Transverse colon (tissue), 4 donors: ENCODE data around the gene MUSTN1. TPM values are rescaled to one million over a fixed set of nuclear protein-coding genes. Genes with fewer than 3 reads are reported as not detected.

Experiments
- DNase-seq: peaks from one replicate; pipeline ENCODE4 v3.0.0-alpha.2; 2019
- H3K27ac ChIP-seq, 4 donors: fragments of 200-600 bp; sonication (generic); 2 replicates each; pipeline ENCODE4 v1.5.1; 2016 to 2018; ENCODE audit warnings: inconsistent platforms in 4 of 4
- H3K27me3 ChIP-seq: fragments of 200-600 bp; sonication (generic); 2 replicates; pipeline ENCODE4 v1.5.1; 2017; ENCODE audit warnings: inconsistent platforms
- H3K36me3 ChIP-seq, 4 donors: fragments of 200-600 bp; sonication (generic); 2 replicates each; pipeline ENCODE4 v1.5.1; 2017 to 2019; ENCODE audit warnings: inconsistent platforms in 4 of 4
- H3K4me1 ChIP-seq, 4 donors: fragments of 200-600 bp; sonication (generic); 2 replicates each; pipeline ENCODE4 v1.5.1; 2017 to 2020; ENCODE audit warnings: inconsistent platforms in 4 of 4
- H3K4me3 ChIP-seq, 4 donors: fragments of 200-600 bp; sonication (generic); 1 replicate in 1 of 4; 2 replicates in 3 of 4; pipeline versions ENCODE4 v1.5.1 to v1.6.1; 2017 to 2019; ENCODE audit warnings: inconsistent platforms in 4 of 4
- H3K9me3 ChIP-seq, 2 donors: fragments of 200-600 bp; sonication (generic); 2 replicates each; pipeline ENCODE4 v1.5.1; 2017 to 2019; ENCODE audit warnings: inconsistent platforms in 2 of 2
- CTCF ChIP-seq, 5 experiments: fragments of 200-600 bp in 3 of 5; fragments of 450-650 bp in 2 of 5; sonication (generic) in 3 of 5; IDR thresholded peaks; 1 replicate in 2 of 5; 2 replicates in 3 of 5; pipeline ENCODE4 v1.5.1; 2016 to 2017; ENCODE audit warnings: antibody characterized with exemption in 5 of 5, inconsistent platforms in 3 of 5, mild to moderate bottlenecking in 2 of 5, moderate library complexity in 1 of 5
- EP300 ChIP-seq: sonication (generic); formaldehyde crosslinking; IDR thresholded peaks from one replicate; pipeline ENCODE4 v1.6.1; 2017; ENCODE audit warnings: antibody characterized with exemption, low read depth
- POLR2A ChIP-seq: fragments of 450-650 bp; IDR thresholded peaks from one replicate; pipeline ENCODE4 v1.6.1; 2016; ENCODE audit warnings: antibody characterized with exemption, mild to moderate bottlenecking, moderate library complexity
- POLR2AphosphoS5 ChIP-seq, 3 donors: sonication (generic); formaldehyde crosslinking; IDR thresholded peaks; one replicate each; pipeline ENCODE4 v1.6.1; 2016; ENCODE audit warnings: antibody characterized with exemption in 3 of 3
- WGBS, 2 donors: methylation state at CpG; one replicate each; pipeline ENCODE4 v1.1.5; 2018; ENCODE audit warnings: low coverage in 1 of 2; 5-methylcytosine and 5-hydroxymethylcytosine counted together
- in situ Hi-C, 4 donors: fragments of 200-750 bp; cut with MboI; loops; one replicate each; pipeline versions ENCODE4 v1.15.0 to v1.15.1; 2017; ENCODE audit warnings: low sequenced_read_pairs in 3 of 4, low pct_ligation_motif_present in 1 of 4, low pct_unique_long_range_greater_than_20kb in 1 of 4
- intact Hi-C: fragments of 100-400 bp; cut with DNase I; formaldehyde crosslinking; loops from one replicate; pipeline ENCODE4 v1.15.1; 2023; ENCODE audit warnings: low total_unique reads
- total RNA-seq, 4 donors: library from RNA; depleted of rRNA; stranded (reverse); fragments of >200 nt; gene quantifications; one replicate each; pipeline ENCODE4 v1.1.0, GENCODE V29; 2016

MUSTN1 gene
- total RNA-seq, 4 donors from 2014 or later: 3.0 to 26.5 (median 11.8) TPM

GRCh38 chr3:52856666-52857065 is 21.8 kb upstream of the MUSTN1 start:
- no peak for DNase-seq
- WGBS, 2 donors: 89 to 100% methylated on average over 1 to 5 of the region's 5 CpGs
- peak overlapping the region in 1 of 4 donors; percentile 5 for H3K27ac ChIP-seq
- in situ Hi-C loops: no loop called here
- no peaks in the 10 kb centered on the region for H3K27me3 ChIP-seq
- H3K36me3 ChIP-seq: no peaks in the 10 kb centered on the region
- TF ChIP-seq EP300: no peak
- TF ChIP-seq POLR2A: no peak
- H3K4me1 ChIP-seq: peaks cover 0 to 4% (median 0%) of the 10 kb centered on the region in 4 donors
- intact Hi-C loops: no loop called here
- no peak overlapping the region for H3K4me3 ChIP-seq
- H3K9me3 ChIP-seq: no peaks in the 10 kb centered on the region

GRCh38 chr3:52854013-52854412 is 19.2 kb upstream of the MUSTN1 start:
- in situ Hi-C loops (no loop called here), intact Hi-C loops (no loop called here)
- TF ChIP-seq POLR2AphosphoS5 (IDR thresholded peaks at IDR 0.05): no peak
- no peak for TF ChIP-seq POLR2A
- no peak for TF ChIP-seq EP300
- TF ChIP-seq CTCF (IDR thresholded peaks at IDR 0.05): no peak
- WGBS, 2 donors: 87 to 90% methylated on average over 2 of the region's 2 CpGs
- no peaks in the 10 kb centered on the region for H3K27me3 ChIP-seq
- no peak for DNase-seq
- H3K36me3 ChIP-seq: peaks cover 0 to 4% (median 0%) of the 10 kb centered on the region in 4 donors
- H3K27ac ChIP-seq: no peak overlapping the region
- H3K4me1 ChIP-seq: peaks cover 0 to 4% (median 0%) of the 10 kb centered on the region in 4 donors
- H3K4me3 ChIP-seq: no peak overlapping the region
- no peaks in the 10 kb centered on the region for H3K9me3 ChIP-seq

- DNase-seq: no peak
- no peaks in the 10 kb centered on the region for H3K9me3 ChIP-seq
- H3K27me3 ChIP-seq: no peaks in the 10 kb centered on the region
- 88 to 100% methylated on average over 2 of the region's 2 CpGs for WGBS, 2 donors
- no peak overlapping the region for H3K4me3 ChIP-seq
- in situ Hi-C loops (no loop called here), intact Hi-C loops (no loop called here)
- no peak for TF ChIP-seq POLR2AphosphoS5 (IDR thresholded peaks at IDR 0.05)
- no peak for TF ChIP-seq POLR2A
- peaks cover 0 to 4% (median 0%) of the 10 kb centered on the region in 4 donors for H3K36me3 ChIP-seq
- H3K27ac ChIP-seq: no peak overlapping the region
- H3K4me1 ChIP-seq: peaks cover 0 to 4% (median 0%) of the 10 kb centered on the region in 4 donors
Observed at GRCh38 chr3:52852419-52852818, 17.6 kb upstream of the MUSTN1 start.

DNA sequence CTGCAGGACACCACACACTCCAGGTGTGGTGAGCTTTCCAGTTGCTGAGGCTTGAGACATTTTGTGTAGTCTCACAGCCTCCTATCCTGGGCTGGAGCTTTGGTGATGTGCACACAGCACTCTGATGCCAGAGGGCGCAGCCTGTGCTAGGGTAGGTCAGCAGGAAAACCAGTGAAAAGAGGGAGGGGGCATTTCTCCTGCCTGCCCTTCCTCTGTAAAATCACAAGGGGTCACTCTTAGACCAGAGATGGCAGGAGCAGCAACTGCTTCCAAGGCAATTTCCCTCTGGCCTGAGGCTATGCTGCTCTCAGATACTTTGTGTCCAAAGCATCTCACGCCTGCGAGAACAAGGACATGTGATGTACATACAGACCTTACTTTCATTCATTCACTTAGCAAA is 16.5 kb upstream of the MUSTN1 start:
- in situ Hi-C loops (no loop called here), intact Hi-C loops (no loop called here)
- Histone ChIP-seq H3K27me3 (no peaks in the 10 kb centered on the region), H3K9me3 (no peaks in the 10 kb centered on the region), H3K36me3 (peaks cover 0 to 4% (median 0%) of the 10 kb centered on the region in 4 donors), H3K4me3 (no peak overlapping the region), H3K4me1 (peaks cover 0 to 1% (median 0%) of the 10 kb centered on the region in 4 donors), H3K27ac (no peak overlapping the region)
- DNase-seq: no peak
- TF ChIP-seq POLR2AphosphoS5 (IDR thresholded peaks at IDR 0.05): no peak
- peak; percentile 20 to 68 (median 47) for TF ChIP-seq CTCF (IDR thresholded peaks at IDR 0.05)
- WGBS, 2 donors: 77% methylated on average over 3 of the region's 3 CpGs; no CpG with 5 or more reads in 1 of the 2 donors

- Histone ChIP-seq H3K36me3 (peaks cover 0 to 4% (median 0%) of the 10 kb centered on the region in 4 donors), H3K9me3 (no peaks in the 10 kb centered on the region), H3K4me3 (no peak overlapping the region), H3K27ac (no peak overlapping the region), H3K4me1 (peaks cover 0 to 18% (median 1%) of the 10 kb centered on the region in 4 donors), H3K27me3 (no peaks in the 10 kb centered on the region)
- TF ChIP-seq POLR2AphosphoS5 (IDR thresholded peaks at IDR 0.05): no peak
- intact Hi-C loops: no loop called here
- DNase-seq: no peak
- in situ Hi-C loops: loop anchor here in 3 of 4 donors (10.0 to 25.0 kb wide), 3 partner anchors 215 to 238 kb away; no protein-coding TSS in a partner anchor
- WGBS, 2 donors: 99% methylated on average over 15 of the region's 15 CpGs; no CpG with 5 or more reads in 1 of the 2 donors
Observed at GRCh38 chr3:52849656-52850055, 14.8 kb upstream of the MUSTN1 start.
